Fibroblast of pulmonary artery (primary cell): ENCODE measurements around the gene CLDN5.

Experiments used
- DNase-seq: peaks from one replicate; pipeline ENCODE4 v3.0.0-alpha.2; 2010; ENCODE audit warnings: low read depth
- H3K4me3 ChIP-seq: replicated peaks from 2 replicates; pipeline ENCODE4 v1.5.1; 2011; ENCODE audit warnings: low read depth, mild to moderate bottlenecking, control low read depth, low read length, moderate library complexity
- TF ChIP-seq, protein P1 (sequence below): IDR thresholded peaks from 2 replicates; pipeline ENCODE4 v1.5.1; 2011; ENCODE audit warnings: mild to moderate bottlenecking, control low read depth, low read length, inconsistent platforms; ENCODE audit errors: missing control alignments

CLDN5 gene

DNA sequence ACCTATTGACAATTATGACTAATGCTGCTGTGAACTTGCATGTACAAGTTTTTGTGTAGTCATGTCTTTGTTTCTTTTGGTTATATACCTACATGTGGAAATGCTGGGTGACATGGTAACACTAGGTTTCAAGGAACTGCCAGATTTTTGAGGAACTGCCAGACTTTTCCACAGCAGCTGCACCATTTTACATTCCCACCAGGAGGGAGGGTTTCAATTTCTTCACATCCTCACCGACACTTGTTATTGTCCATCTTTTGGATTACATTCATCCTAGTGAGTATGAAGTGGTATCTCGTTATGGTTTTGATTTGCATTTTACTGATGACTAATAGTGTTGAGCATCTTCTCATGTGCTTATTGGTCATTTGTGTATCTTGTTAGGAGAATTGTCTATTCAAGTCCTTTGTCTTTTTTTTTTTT is 13.3 kb downstream of the CLDN5 start:
- no peak for DNase-seq
- H3K4me3 ChIP-seq, result no peak overlapping the region
- TF ChIP-seq, protein P1, sequence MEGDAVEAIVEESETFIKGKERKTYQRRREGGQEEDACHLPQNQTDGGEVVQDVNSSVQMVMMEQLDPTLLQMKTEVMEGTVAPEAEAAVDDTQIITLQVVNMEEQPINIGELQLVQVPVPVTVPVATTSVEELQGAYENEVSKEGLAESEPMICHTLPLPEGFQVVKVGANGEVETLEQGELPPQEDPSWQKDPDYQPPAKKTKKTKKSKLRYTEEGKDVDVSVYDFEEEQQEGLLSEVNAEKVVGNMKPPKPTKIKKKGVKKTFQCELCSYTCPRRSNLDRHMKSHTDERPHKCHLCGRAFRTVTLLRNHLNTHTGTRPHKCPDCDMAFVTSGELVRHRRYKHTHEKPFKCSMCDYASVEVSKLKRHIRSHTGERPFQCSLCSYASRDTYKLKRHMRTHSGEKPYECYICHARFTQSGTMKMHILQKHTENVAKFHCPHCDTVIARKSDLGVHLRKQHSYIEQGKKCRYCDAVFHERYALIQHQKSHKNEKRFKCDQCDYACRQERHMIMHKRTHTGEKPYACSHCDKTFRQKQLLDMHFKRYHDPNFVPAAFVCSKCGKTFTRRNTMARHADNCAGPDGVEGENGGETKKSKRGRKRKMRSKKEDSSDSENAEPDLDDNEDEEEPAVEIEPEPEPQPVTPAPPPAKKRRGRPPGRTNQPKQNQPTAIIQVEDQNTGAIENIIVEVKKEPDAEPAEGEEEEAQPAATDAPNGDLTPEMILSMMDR, result no peak

DNA sequence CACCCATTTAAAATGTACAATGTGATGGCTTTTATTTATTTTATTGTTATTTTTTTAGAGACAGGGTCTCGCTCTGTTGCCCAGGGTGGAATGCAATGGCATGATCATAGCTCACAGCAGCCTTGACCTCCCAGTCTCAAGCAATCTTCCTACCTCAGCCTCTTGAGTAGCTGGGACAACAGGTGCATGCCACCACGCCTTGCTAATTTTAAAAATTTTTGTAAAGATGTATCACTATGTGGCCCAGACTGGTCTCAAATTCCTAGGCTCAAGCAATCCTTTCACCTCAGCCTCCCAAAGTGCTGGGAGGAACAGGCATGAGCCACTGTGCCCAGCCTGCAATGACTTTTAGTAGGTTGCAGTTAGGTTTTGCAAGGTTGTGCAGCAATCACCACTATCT is 14.3 kb downstream of the CLDN5 start:
- no peak for DNase-seq
- TF ChIP-seq, protein P1, result no peak
- H3K4me3 ChIP-seq, result no peak overlapping the region

DNA sequence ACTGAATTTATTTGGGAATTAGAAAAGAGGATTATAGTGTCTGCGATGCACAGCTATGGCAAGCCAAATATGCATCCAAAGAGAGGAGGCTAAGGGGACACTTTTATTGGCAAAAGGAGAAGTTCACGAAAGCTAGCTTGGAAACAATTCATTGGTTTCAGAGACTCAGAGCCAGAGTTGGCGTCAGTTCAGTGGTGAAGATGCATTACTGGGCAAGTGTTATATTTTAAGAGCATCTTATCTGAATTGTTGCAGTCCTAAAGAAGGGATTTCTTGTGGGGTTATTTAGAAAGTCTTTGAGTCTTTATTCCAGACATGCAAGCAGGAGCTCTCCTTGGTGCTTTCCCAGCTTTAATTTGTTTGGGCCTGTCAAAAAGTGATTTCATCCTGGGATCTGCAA is 15.0 kb downstream of the CLDN5 start:
- TF ChIP-seq, protein P1, result no peak
- no peak overlapping the region for H3K4me3 ChIP-seq
- no peak for DNase-seq

DNA sequence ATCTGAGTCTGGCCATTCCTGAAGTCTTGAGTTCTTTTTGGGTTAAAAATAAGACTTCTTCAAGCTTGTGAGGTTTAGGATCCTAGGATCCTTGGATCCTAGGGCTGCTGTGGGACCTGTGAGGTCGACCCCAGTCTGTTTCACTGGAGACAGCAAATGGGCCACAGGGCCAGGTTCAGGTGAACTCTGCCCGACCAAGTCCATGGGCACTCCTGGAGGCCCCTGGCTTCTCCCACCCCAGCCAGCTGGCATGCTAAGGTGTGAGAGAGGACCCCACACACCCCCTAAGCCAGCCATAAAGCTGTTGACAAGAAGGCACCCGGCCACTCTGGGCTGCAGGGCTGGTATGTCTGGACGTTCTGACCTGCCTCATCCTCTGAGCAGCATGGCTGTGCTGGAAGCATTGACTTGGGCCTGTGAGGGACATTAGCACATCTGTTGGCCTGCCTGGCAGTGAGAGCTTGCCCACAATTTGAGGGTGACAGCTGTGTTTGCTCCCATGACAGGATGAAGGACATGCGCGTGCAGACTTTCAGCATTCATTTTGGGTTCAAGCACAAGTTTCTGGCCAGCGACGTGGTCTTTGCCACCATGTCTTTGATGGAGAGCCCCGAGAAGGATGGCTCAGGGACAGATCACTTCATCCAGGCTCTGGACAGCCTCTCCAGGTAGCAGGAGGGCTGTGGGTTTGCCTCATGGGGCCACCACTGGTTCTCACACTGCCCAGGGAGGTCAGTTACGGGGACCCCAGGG is 16.0 kb downstream of the CLDN5 start:
- no peak for DNase-seq
- TF ChIP-seq, protein P1, result no peak
- no peak overlapping the region for H3K4me3 ChIP-seq

DNA sequence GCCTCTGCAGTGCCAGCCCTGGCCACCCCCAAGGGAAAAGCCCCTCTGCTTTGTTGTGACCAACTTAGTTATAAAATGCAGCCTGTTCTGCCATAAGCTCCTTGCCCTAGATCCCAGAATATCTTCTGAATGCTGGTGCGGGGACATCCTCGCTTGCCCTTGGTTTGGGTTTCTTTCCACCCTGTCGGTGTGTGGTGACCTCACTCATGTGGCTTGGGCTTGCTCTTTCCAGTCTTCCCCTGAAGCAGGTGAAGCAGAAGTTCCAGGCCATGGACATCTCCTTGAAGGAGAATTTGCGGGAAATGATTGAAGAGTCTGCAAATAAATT is 16.7 kb downstream of the CLDN5 start:
- no peak overlapping the region for H3K4me3 ChIP-seq
- no peak for DNase-seq
- TF ChIP-seq, protein P1, result no peak

DNA sequence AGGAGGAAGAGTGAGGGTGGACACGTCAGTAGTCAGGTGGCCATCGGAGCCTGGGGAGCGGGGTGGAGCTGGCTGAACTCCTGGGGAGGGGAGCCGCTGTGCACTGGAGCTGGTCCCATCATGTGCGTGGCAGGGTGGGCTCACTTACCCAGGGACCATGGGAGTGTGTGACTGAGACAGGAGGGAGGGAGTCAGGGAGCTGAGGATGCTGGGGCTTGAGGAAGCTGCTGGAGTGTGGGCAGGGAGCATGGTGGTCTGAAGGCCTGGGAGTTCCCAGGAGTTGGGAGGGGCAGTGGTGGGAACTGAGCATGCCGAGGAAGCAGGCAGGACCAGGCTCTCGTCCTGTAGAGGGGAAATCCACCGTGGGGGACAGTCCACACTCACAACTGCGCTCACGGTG is 18.0 kb downstream of the CLDN5 start:
- DNase-seq, result no peak
- TF ChIP-seq, protein P1, result no peak
- H3K4me3 ChIP-seq, result no peak overlapping the region

DNA sequence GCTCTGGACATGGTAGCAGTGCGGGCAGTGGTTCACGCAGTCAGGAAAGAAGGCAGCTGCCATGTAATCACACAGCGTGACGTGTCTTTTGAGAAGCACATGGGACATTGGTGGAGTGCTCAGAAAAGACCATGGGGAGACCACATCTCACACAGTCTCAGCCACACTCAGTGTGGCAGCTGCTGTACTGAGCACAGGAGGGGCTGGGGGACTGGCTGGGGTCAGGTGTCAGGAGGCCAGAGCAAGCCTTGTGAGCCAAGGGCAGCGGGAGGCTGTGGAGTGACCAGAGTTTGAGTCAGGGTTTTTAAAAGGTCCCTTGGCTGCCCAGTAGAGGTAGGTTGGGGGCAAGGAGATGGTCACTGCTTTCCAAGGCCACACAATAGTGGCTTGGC is 18.5 kb downstream of the CLDN5 start:
- no peak for DNase-seq
- TF ChIP-seq, protein P1, result no peak
- H3K4me3 ChIP-seq, result no peak overlapping the region
